ENCODE results near the gene STARD13. TPM values are rescaled to one million over a fixed set of nuclear protein-coding genes. Genes with fewer than 3 reads are reported as not detected.

STARD13 gene
- total RNA-seq, 4 donors from 2014 or later = 36.8 to 65.6 (median 46.0) TPM

DNA sequence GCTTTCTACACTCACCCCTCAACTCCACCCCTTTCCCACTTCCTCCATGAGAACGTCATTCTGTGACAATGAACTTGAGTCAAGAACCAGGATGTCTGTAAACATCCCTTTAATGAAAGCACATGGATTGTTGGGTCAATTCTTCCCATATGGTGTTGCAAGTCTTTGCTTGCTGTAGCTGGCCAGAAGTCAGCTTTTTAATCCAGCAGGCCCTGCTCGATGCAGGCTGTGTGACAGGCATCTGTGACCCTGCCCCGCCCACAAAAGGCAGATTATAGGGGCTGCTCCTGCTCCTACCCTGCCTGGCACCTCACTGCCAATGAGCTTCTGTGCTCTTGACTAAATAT lies 78.0 kb downstream of the STARD13 start:
- Histone ChIP-seq H3K27ac (peak overlapping the region; percentile 76 to 90), H3K4me1 (no peaks in the 10 kb centered on the region), H3K36me3 (no peaks in the 10 kb centered on the region), H3K27me3 (no peaks in the 10 kb centered on the region), H3K9me3 (no peaks in the 10 kb centered on the region), H3K4me3 (no peak overlapping the region)
- TF ChIP-seq CTCF (IDR thresholded peaks at IDR 0.05) (no peak), POLR2A (IDR thresholded peaks at IDR 0.05) (no peak)
- no peak for DNase-seq
- intact Hi-C loops (cut with DNase I; ENCODE audit: low total_unique reads) = no loop called here

- intact Hi-C loops (cut with DNase I; ENCODE audit: low total_unique reads) = no loop called here
Observed at GRCh38 chr13:33206945-33207614, 78.5 kb downstream of the STARD13 start.

GRCh38 chr13:33206425-33206824 lies 79.1 kb downstream of the STARD13 start:
- no peaks in the 10 kb centered on the region for H3K36me3 ChIP-seq
- no peaks in the 10 kb centered on the region for H3K9me3 ChIP-seq
- H3K4me3 ChIP-seq = no peak overlapping the region
- H3K4me1 ChIP-seq = no peaks in the 10 kb centered on the region
- peak overlapping the region; percentile 76 to 90 for H3K27ac ChIP-seq
- TF ChIP-seq CTCF (IDR thresholded peaks at IDR 0.05) (no peak), POLR2A (IDR thresholded peaks at IDR 0.05) (no peak)
- no peak for DNase-seq
- intact Hi-C loops (cut with DNase I; ENCODE audit: low total_unique reads) = no loop called here
- no peaks in the 10 kb centered on the region for H3K27me3 ChIP-seq

More at GRCh38 chr13:33206945-33207614, 78.5 kb downstream of the STARD13 start:
- TF ChIP-seq CTCF (IDR thresholded peaks at IDR 0.05) (no peak), POLR2A (IDR thresholded peaks at IDR 0.05) (no peak)
- DNase-seq = no peak
- H3K4me3 ChIP-seq = no peak overlapping the region
- H3K4me1 ChIP-seq = no peaks in the 10 kb centered on the region
- no peaks in the 10 kb centered on the region for H3K27me3 ChIP-seq
- H3K9me3 ChIP-seq = no peaks in the 10 kb centered on the region
- no peaks in the 10 kb centered on the region for H3K36me3 ChIP-seq
- peak overlapping the region; percentile 76 to 90 for H3K27ac ChIP-seq

DNA sequence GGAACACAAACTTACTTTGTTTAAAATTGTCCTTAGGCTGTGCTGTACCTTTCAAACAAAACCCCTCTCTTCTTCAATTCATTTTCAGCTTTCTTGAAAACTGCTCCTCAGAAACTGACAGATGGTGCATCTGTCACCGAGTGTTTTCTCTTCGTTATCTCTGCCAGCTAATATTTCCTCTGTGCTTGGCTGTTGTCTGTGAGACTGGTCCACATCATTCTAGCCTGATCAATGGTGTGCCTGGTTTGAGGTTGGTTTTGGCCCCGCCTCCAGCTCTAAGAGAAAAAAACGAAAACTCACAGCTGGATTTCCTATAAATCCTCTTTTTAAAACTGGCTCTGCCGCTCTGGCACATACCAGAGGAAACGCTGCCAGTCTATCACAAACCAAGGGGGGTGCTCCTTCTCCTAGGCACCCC lies 79.7 kb downstream of the STARD13 start:
- H3K36me3 ChIP-seq = no peaks in the 10 kb centered on the region
- peak in 1 of 2 donors; percentile 31 for TF ChIP-seq POLR2A (IDR thresholded peaks at IDR 0.05)
- no peak for TF ChIP-seq CTCF (IDR thresholded peaks at IDR 0.05)
- no peaks in the 10 kb centered on the region for H3K27me3 ChIP-seq
- H3K27ac ChIP-seq = peak overlapping the region; percentile 76 to 90
- H3K4me3 ChIP-seq = peak overlapping the region in 1 of 2 donors; percentile 25
- DNase-seq = no peak
- H3K9me3 ChIP-seq = no peaks in the 10 kb centered on the region
- no peaks in the 10 kb centered on the region for H3K4me1 ChIP-seq
- intact Hi-C loops (cut with DNase I; ENCODE audit: low total_unique reads) = no loop called here

DNA sequence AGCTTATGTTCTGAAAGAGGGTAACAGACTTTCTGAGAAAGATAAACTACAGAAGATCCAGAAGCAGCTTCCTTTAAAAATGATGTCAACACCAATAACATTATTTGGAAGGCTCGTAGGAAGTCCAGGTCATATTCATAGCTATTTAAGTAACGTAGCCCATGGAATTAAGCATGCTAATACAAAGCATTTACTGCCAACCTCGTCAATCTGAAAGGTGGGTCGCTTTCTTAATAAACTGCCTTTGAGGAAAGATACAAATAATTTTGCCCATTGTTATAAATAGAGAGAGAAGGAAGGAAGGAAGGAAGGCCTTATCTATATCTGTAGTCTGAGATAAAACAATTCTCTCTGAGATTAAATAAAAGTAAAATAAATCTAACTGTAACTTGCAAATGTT lies 80.3 kb downstream of the STARD13 start:
- H3K4me3 ChIP-seq = peak overlapping the region; percentile 25 to 31
- no peaks in the 10 kb centered on the region for H3K9me3 ChIP-seq
- no peak for DNase-seq
- no peaks in the 10 kb centered on the region for H3K4me1 ChIP-seq
- H3K27me3 ChIP-seq = no peaks in the 10 kb centered on the region
- H3K27ac ChIP-seq = peak overlapping the region; percentile 76 to 90
- intact Hi-C loops (cut with DNase I; ENCODE audit: low total_unique reads) = no loop called here
- H3K36me3 ChIP-seq = no peaks in the 10 kb centered on the region
- TF ChIP-seq CTCF (IDR thresholded peaks at IDR 0.05) (no peak), POLR2A (IDR thresholded peaks at IDR 0.05) (no peak)
